Testis (tissue), 2 donors: ENCODE results near the gene ANKRD28.

Source experiments
- CTCF ChIP-seq, 3 experiments: fragments of 450-650 bp in 2 of 3; fragments of 200-600 bp in 1 of 3; sonication (generic) in 1 of 3; IDR thresholded peaks; one replicate each; pipeline ENCODE4 v1.5.1; 2016 to 2019; ENCODE audit warnings: antibody characterized with exemption in 3 of 3, mild to moderate bottlenecking in 2 of 3, moderate library complexity in 1 of 3
- POLR2A ChIP-seq: fragments of 450-650 bp; IDR thresholded peaks from one replicate; pipeline ENCODE4 v1.6.1; 2017; ENCODE audit warnings: antibody characterized with exemption, mild to moderate bottlenecking, moderate library complexity

DNA sequence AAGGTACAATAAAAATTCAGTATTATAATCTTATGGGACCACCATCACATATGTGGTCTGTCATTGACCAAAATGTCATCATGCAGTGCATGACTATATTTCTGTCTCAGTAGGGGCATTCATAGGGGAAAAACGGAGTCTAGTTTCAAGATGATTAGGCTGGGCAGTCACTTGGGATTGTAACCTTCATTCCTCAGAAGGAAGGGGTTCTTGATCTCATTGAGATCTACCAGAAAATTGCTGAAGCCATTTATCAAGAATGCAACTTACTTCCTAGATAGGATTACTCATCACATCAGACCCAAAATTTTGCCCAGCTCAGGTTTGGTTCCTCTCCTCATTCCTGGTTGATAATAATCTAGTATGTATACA is 158.9 kb downstream of the ANKRD28 start:
- TF ChIP-seq POLR2A (no peak), CTCF (IDR thresholded peaks at IDR 0.05) (no peak)
